Esophagus squamous epithelium (tissue), 4 donors: ENCODE measurements around the gene DMTF1.

Experiments
- CTCF ChIP-seq, 6 experiments: fragments of 450-650 bp in 4 of 6; fragments of 200-600 bp in 2 of 6; sonication (generic) in 2 of 6; IDR thresholded peaks; one replicate each; pipeline ENCODE4 v1.5.1; 2016 to 2019; ENCODE audit warnings: antibody characterized with exemption in 6 of 6, mild to moderate bottlenecking in 4 of 6, moderate library complexity in 4 of 6
- POLR2A ChIP-seq, 4 donors: fragments of 450-650 bp; IDR thresholded peaks; one replicate each; pipeline ENCODE4 v1.6.1; 2017; ENCODE audit warnings: antibody characterized with exemption in 4 of 4, mild to moderate bottlenecking in 4 of 4, moderate library complexity in 3 of 4

DNA sequence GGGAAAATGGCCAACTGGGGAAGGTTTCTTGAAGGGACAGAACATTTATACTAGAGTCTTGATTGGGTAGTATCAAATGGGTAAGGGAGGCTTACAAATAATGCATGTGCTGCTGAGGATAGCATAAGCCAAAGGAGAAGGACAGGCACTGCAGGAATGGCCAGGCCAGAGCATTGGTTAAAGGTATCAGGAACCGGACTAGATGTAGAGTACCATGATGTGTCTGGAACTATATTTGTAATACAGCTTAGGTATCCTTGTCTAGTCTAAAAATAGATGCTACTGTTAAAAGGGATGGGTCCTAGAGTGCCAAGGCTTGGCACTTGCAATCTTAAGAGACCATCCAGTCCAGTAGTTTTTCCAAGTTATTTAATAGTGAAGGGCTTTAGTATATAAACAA, 47.0 kb downstream of the DMTF1 start:
- TF ChIP-seq CTCF (IDR thresholded peaks at IDR 0.05) (no peak), POLR2A (IDR thresholded peaks at IDR 0.05) (no peak)
